H1 (cell line): Measurements from ENCODE around the gene PPP1R12C. TPM values are rescaled to one million over a fixed set of nuclear protein-coding genes. Genes with fewer than 3 reads are reported as not detected.

ENCODE experiments used
- CTCF ChIA-PET: fragments of 300-600 bp; sonication (Branson Sonifier 250); formaldehyde crosslinking; loops from one replicate; lab custom pipeline; 2021; ENCODE audit not compliant: partially characterized antibody; lab: Charles Lee
- POLR2A ChIA-PET: fragments of 300-600 bp; sonication (Branson Sonifier 250); formaldehyde crosslinking; loops from one replicate; lab custom pipeline; 2021; ENCODE audit warnings: inconsistent platforms; ENCODE audit not compliant: partially characterized antibody; lab: Charles Lee
- DNase-seq, 2 experiments: peaks; one replicate each; pipeline versions ENCODE4 v3.0.0 to v3.0.0-alpha.2; 2010 to 2022; ENCODE audit warnings: low spot score in 2 of 2, low read depth in 1 of 2, mixed read lengths in 1 of 2
- FAIRE-seq: peaks from 2 replicates; lab custom pipeline; 2011; peaks lifted over from hg19 to GRCh38; lab: Jason Lieb, UNC
- H2AFZ ChIP-seq: 2 replicates; pipeline ENCODE4 v1.8.1; 2012; ENCODE audit warnings: low read length, inconsistent platforms
- H2AK5ac ChIP-seq: 2 replicates; pipeline ENCODE4 v1.6.1; 2013; ENCODE audit warnings: low read depth, low read length
- H2BK120ac ChIP-seq: replicated peaks from 2 replicates; pipeline ENCODE3; 2013; ENCODE audit warnings: low read depth, low read length, inconsistent platforms
- H2BK12ac ChIP-seq: 2 replicates; pipeline ENCODE4 v1.6.1; 2013; ENCODE audit warnings: low read depth, low read length
- H2BK15ac ChIP-seq: 2 replicates; pipeline ENCODE4 v1.6.1; 2013; ENCODE audit warnings: low read length
- H2BK20ac ChIP-seq: 2 replicates; pipeline ENCODE4 v1.6.1; 2013; ENCODE audit warnings: low read length
- H2BK5ac ChIP-seq: 2 replicates; pipeline ENCODE4 v1.6.1; 2013; ENCODE audit warnings: low read depth, low read length
- H3K14ac ChIP-seq: 2 replicates; pipeline ENCODE4 v1.6.1; 2013; ENCODE audit warnings: inconsistent platforms; ENCODE audit not compliant: insufficient read length
- H3K18ac ChIP-seq: 2 replicates; pipeline ENCODE4 v1.6.1; 2013; ENCODE audit warnings: low read length; ENCODE audit errors: extremely low read depth
- H3K23ac ChIP-seq: 2 replicates; pipeline ENCODE4 v1.6.1; 2013; ENCODE audit warnings: inconsistent platforms; ENCODE audit not compliant: insufficient read length
- H3K23me2 ChIP-seq: 2 replicates; pipeline ENCODE4 v1.6.1; 2013; ENCODE audit warnings: low read depth, low read length
- H3K27ac ChIP-seq: 2 replicates; pipeline ENCODE4 v1.6.1; 2011; ENCODE audit warnings: low read depth, low read length, inconsistent platforms
- H3K27me3 ChIP-seq, 4 experiments: replicated peaks in 1 of 4; 1 replicate in 1 of 4; 2 replicates in 3 of 4; pipeline versions ENCODE4 v1.6.1 to v1.8.1; 2011 to 2013; ENCODE audit warnings: low read length in 3 of 4, mild to moderate bottlenecking in 3 of 4, inconsistent platforms in 2 of 4, mixed read lengths in 2 of 4, moderate library complexity in 1 of 4; ENCODE audit not compliant: control insufficient read depth in 3 of 4, insufficient read depth in 3 of 4; ENCODE audit errors: extremely low read depth in 1 of 4
- H3K36me3 ChIP-seq, 4 experiments: 2 replicates each; pipeline versions ENCODE4 v1.6.1 to v1.8.1; 2011 to 2013; ENCODE audit warnings: mild to moderate bottlenecking in 4 of 4, low read length in 3 of 4, moderate library complexity in 2 of 4, control low read depth in 1 of 4, inconsistent platforms in 1 of 4; ENCODE audit not compliant: insufficient read depth in 4 of 4, control insufficient read depth in 2 of 4
- H3K4ac ChIP-seq: replicated peaks from 2 replicates; pipeline ENCODE3; 2013; ENCODE audit warnings: low read length, low read depth, mixed read lengths, inconsistent platforms; ENCODE audit not compliant: insufficient read length
- H3K4me1 ChIP-seq, 4 experiments: replicated peaks in 1 of 4; 1 replicate in 1 of 4; 2 replicates in 3 of 4; pipeline versions ENCODE4 v1.6.1 to v1.8.1; 2011 to 2013; ENCODE audit warnings: low read length in 3 of 4, inconsistent platforms in 2 of 4, mixed read lengths in 1 of 4; ENCODE audit not compliant: insufficient read depth in 4 of 4, control insufficient read depth in 3 of 4
- H3K4me2 ChIP-seq, 2 experiments: 2 replicates each; pipeline versions ENCODE4 v1.6.1 to v1.8.1; 2011 to 2013; ENCODE audit warnings: low read depth in 2 of 2, low read length in 2 of 2, control low read depth in 1 of 2, inconsistent platforms in 1 of 2, mild to moderate bottlenecking in 1 of 2; ENCODE audit not compliant: insufficient read depth in 1 of 2
- H3K4me3 ChIP-seq, 4 experiments: fragments of 200-600, 300-600 bp in 1 of 4; sonication (generic), shearing (Covaris generic), sonication (Bioruptor Twin) in 1 of 4; 2 replicates each; pipeline versions ENCODE4 v1.5.1 to v1.8.1; 2011 to 2016; ENCODE audit warnings: low read length in 4 of 4, low read depth in 3 of 4, control low read depth in 2 of 4, inconsistent platforms in 2 of 4, mild to moderate bottlenecking in 2 of 4, mixed read lengths in 1 of 4, moderate library complexity in 1 of 4; ENCODE audit not compliant: insufficient read depth in 2 of 4; ENCODE audit errors: extremely low read depth in 1 of 4
- H3K56ac ChIP-seq: replicated peaks from 2 replicates; pipeline ENCODE3; 2013; ENCODE audit warnings: low read depth, mild to moderate bottlenecking, mixed read lengths, low read length, inconsistent platforms; ENCODE audit not compliant: insufficient read length
- H3K79me1 ChIP-seq: 2 replicates; pipeline ENCODE4 v1.6.1; 2013; ENCODE audit warnings: low read depth, low read length, control low read depth
- H3K79me2 ChIP-seq, 2 experiments: 2 replicates each; pipeline versions ENCODE4 v1.6.1 to v1.8.1; 2012 to 2013; ENCODE audit warnings: low read length in 2 of 2, mild to moderate bottlenecking in 2 of 2, inconsistent platforms in 1 of 2; ENCODE audit not compliant: insufficient read depth in 2 of 2, control insufficient read depth in 1 of 2
- H3K9ac ChIP-seq, 4 experiments: replicated peaks in 1 of 4; 1 replicate in 1 of 4; 2 replicates in 3 of 4; pipeline versions ENCODE4 v1.6.1 to v1.8.1; 2011 to 2013; ENCODE audit warnings: low read depth in 3 of 4, low read length in 3 of 4, control low read depth in 2 of 4, mild to moderate bottlenecking in 2 of 4, moderate library complexity in 2 of 4, inconsistent platforms in 1 of 4; ENCODE audit errors: extremely low read depth in 1 of 4
- H3K9me3 ChIP-seq, 2 experiments: 2 replicates each; pipeline versions ENCODE4 v1.6.1 to v1.8.1; 2012 to 2013; ENCODE audit warnings: mild to moderate bottlenecking in 2 of 2, moderate library complexity in 2 of 2, control low read depth in 1 of 2, inconsistent platforms in 1 of 2, low read depth in 1 of 2, low read length in 1 of 2, mixed read lengths in 1 of 2; ENCODE audit not compliant: insufficient read depth in 2 of 2
- H4K20me1 ChIP-seq, 2 experiments: replicated peaks in 1 of 2; 2 replicates each; pipeline versions ENCODE3 to v1.8.1; 2011 to 2013; ENCODE audit warnings: inconsistent platforms in 2 of 2, low read length in 2 of 2, mild to moderate bottlenecking in 1 of 2; ENCODE audit not compliant: insufficient read depth in 2 of 2, control insufficient read depth in 1 of 2
- H4K5ac ChIP-seq: 2 replicates; pipeline ENCODE4 v1.6.1; 2013; ENCODE audit warnings: low read length, low read depth, mixed read lengths, inconsistent platforms; ENCODE audit not compliant: insufficient read length
- H4K8ac ChIP-seq: 2 replicates; pipeline ENCODE4 v1.8.0; 2013; ENCODE audit warnings: mild to moderate bottlenecking, moderate library complexity, low read length, inconsistent platforms; ENCODE audit not compliant: insufficient read depth; ENCODE audit errors: extremely low read depth
- H4K91ac ChIP-seq: replicated peaks from 2 replicates; pipeline ENCODE3; 2013; ENCODE audit warnings: low read length, mixed read lengths, inconsistent platforms; ENCODE audit not compliant: insufficient read length
- EZH2 ChIP-seq: fragments of 200-600 bp; sonication (generic); IDR thresholded peaks from 2 replicates; pipeline ENCODE4 v1.7.1; 2012; ENCODE audit warnings: low read depth, mild to moderate bottlenecking, moderate library complexity, low read length, inconsistent platforms; ENCODE audit not compliant: severe bottlenecking
- KDM4A ChIP-seq: IDR thresholded peaks from one replicate; pipeline ENCODE4 v1.7.1; 2012; ENCODE audit warnings: low read depth, mild to moderate bottlenecking, moderate library complexity, low read length, inconsistent platforms; ENCODE audit not compliant: severe bottlenecking
- WGBS, 2 experiments: shearing (Covaris generic) in 1 of 2; methylation state at CpG; one replicate each; pipeline versions ENCODE4 v1.1.6 to v1.1.7; 2013 to 2015; ENCODE audit warnings: low lambda C conversion rate in 2 of 2, mixed read lengths in 2 of 2, inconsistent platforms in 1 of 2, low coverage in 1 of 2, missing lambda C conversion rate in 1 of 2; ENCODE audit not compliant: insufficient replicate concordance in 2 of 2, insufficient coverage in 1 of 2, insufficient read length in 1 of 2; ENCODE audit errors: extremely low coverage in 1 of 2, missing lambda C conversion rate in 1 of 2; 5-methylcytosine and 5-hydroxymethylcytosine counted together
- polyA plus RNA-seq, 7 experiments: library from polyadenylated mRNA; depleted of rRNA in 3 of 7; stranded (reverse) in 5 of 7; unstranded in 2 of 7; fragments of >200 nt in 5 of 7; fragments of 200-250 nt in 2 of 7; gene quantifications; 1 replicate in 5 of 7; 2 replicates in 1 of 7; 4 replicates in 1 of 7; pipeline versions ENCODE4 v1.2.1 to v1.2.3, GENCODE V29; 2011 to 2013; ENCODE audit warnings: missing spikeins in 2 of 7, mixed read lengths in 2 of 7
- total RNA-seq: library from RNA; stranded (reverse); fragmentation: NEBNext Ultra II Directional; extraction: Animal tissue kit (Norgen Biotek cat#: 25700); gene quantifications from 2 replicates; pipeline ENCODE4 v1.2.1, GENCODE V29; 2021

Gene PPP1R12C
- total and polyA plus RNA-seq, 2 of the 8 experiments (the other 6 are each of a cell fraction or from before 2014, with no cell fraction given): 31.7 to 71.5 TPM

GRCh38 chr19:55157064-55157908 lies 39.8 kb upstream of the PPP1R12C start, which contains the start of gene TNNI3:
TSS of gene TNNI3 (minus strand) at chr19:55157732. CDS start at chr19:55157589, 143 bp downstream.
- no peaks in the 10 kb centered on the region for H4K20me1 ChIP-seq
- H3K4me3 ChIP-seq: peak within 1 kb of the TSS; percentile 53 to 67 (median 66)
- peak within 1 kb of the TSS; percentile 87 for H3K18ac ChIP-seq
- DNase-seq (no peak), FAIRE-seq (no peak)
- no peak within 1 kb of the TSS for H2BK12ac ChIP-seq
- H4K91ac ChIP-seq: peak within 1 kb of the TSS; percentile 8
- peaks cover 5 to 14% (median 13%) of the 10 kb centered on the region in 4 experiments; a peak in 6 of 7 replicates for H3K27me3 ChIP-seq
- H2AK5ac ChIP-seq: no peak within 1 kb of the TSS
- ChIA-PET POLR2A (interaction anchor here (0.7 to 3.2 kb wide), 2 partner anchors 8 to 10 kb away, joined by 3 to 19 read pairs; partner anchors contain the start of gene TNNT1), CTCF (interaction anchor here (0.6 to 5.3 kb wide), 8 partner anchors 10 to 257 kb away, joined by 3 to 118 read pairs (median 3); partner anchors contain the start of gene DNAAF3)
- H3K4ac ChIP-seq: no peak within 1 kb of the TSS
- no peak within 1 kb of the TSS for H3K27ac ChIP-seq
- peak within 1 kb of the TSS; percentile 88; the same call in 1 of the 2 replicates for H2BK15ac ChIP-seq
- H3K23ac ChIP-seq: no peak within 1 kb of the TSS
- H3K4me2 ChIP-seq: peak within 1 kb of the TSS; percentile 82 to 94
- peaks cover 0 to under 1% of the 10 kb centered on the region in 2 experiments; a peak in 1 of 4 replicates for H3K9me3 ChIP-seq
- H3K56ac ChIP-seq: no peak within 1 kb of the TSS
- peaks cover 3 to 25% (median 9%) of the 10 kb centered on the region in 4 experiments for H3K4me1 ChIP-seq
- H3K9ac ChIP-seq: no peak within 1 kb of the TSS; a peak in 1 of 7 replicates
- peak within 1 kb of the TSS; percentile 61; the same call in 1 of the 2 replicates for H2BK5ac ChIP-seq
- H2AFZ ChIP-seq: peak within 1 kb of the TSS; percentile 47; the same call in 1 of the 2 replicates
- peaks cover 3% of the 10 kb centered on the region; the same call in 1 of the 2 replicates for H3K79me1 ChIP-seq
- no peak within 1 kb of the TSS for H2BK120ac ChIP-seq
- H4K8ac ChIP-seq: 0 out of 2 replicates have a peak within 1 kb of the TSS, but pooled peaks have one; percentile 19
- peak; percentile 7 for TF ChIP-seq KDM4A
- no peak for TF ChIP-seq EZH2
- H3K79me2 ChIP-seq: no peaks in the 10 kb centered on the region
- peaks cover 0 to 3% (median 0%) of the 10 kb centered on the region in 4 experiments; a peak in 1 of 8 replicates for H3K36me3 ChIP-seq
- peaks cover 10% of the 10 kb centered on the region; the same call in 1 of the 2 replicates for H3K23me2 ChIP-seq
- H4K5ac ChIP-seq: no peak within 1 kb of the TSS
- WGBS, 2 experiments: 61% methylated on average over 34 of the region's 39 CpGs; no CpG with 5 or more reads in 1 of the 2 experiments
- no peak within 1 kb of the TSS for H3K14ac ChIP-seq
- H2BK20ac ChIP-seq: no peak within 1 kb of the TSS
